Hepatocyte (in vitro differentiated cells): ENCODE data around the gene HOXD8. TPM values are rescaled to one million over a fixed set of nuclear protein-coding genes. Genes with fewer than 3 reads are reported as not detected.

Source experiments
- DNase-seq: peaks from one replicate; pipeline ENCODE4 v3.0.0-alpha.2; 2016; ENCODE audit warnings: low spot score
- H2AFZ ChIP-seq: fragments of 200-600 bp; sonication (generic); 2 replicates; pipeline ENCODE4 v1.6.0; 2016; ENCODE audit warnings: antibody characterized with exemption, mild to moderate bottlenecking
- H3K27ac ChIP-seq: fragments of 200-600 bp; sonication (generic); 2 replicates; pipeline ENCODE4 v1.5.1; 2016; ENCODE audit warnings: mild to moderate bottlenecking
- H3K27me3 ChIP-seq: fragments of 200-600 bp; sonication (generic); 2 replicates; pipeline ENCODE4 v1.6.1; 2016
- H3K36me3 ChIP-seq: fragments of 200-600 bp; sonication (generic); replicated peaks from 2 replicates; pipeline ENCODE4 v1.5.1; 2016; ENCODE audit warnings: low read depth; ENCODE audit not compliant: insufficient read depth
- H3K4me1 ChIP-seq: fragments of 200-600 bp; sonication (generic); 2 replicates; pipeline ENCODE4 v1.5.1; 2016; ENCODE audit warnings: mild to moderate bottlenecking, moderate library complexity; ENCODE audit not compliant: insufficient read depth
- H3K4me2 ChIP-seq: fragments of 200-600 bp; sonication (generic); 2 replicates; pipeline ENCODE4 v1.6.0; 2016
- H3K4me3 ChIP-seq: fragments of 200-600 bp; sonication (generic); 2 replicates; pipeline ENCODE4 v1.5.1; 2016; ENCODE audit warnings: mild to moderate bottlenecking
- H3K79me2 ChIP-seq: fragments of 200-600 bp; sonication (generic); 2 replicates; pipeline ENCODE4 v1.6.0; 2017; ENCODE audit warnings: mild to moderate bottlenecking
- H3K9me2 ChIP-seq: fragments of 200-600 bp; sonication (generic); replicated peaks from 2 replicates; pipeline ENCODE4 v1.6.0; 2017; ENCODE audit warnings: mild to moderate bottlenecking; ENCODE audit not compliant: insufficient read depth
- H3K9me3 ChIP-seq: fragments of 200-600 bp; sonication (generic); 2 replicates; pipeline ENCODE4 v1.5.1; 2016; ENCODE audit warnings: low read depth, mild to moderate bottlenecking
- H4K20me1 ChIP-seq: fragments of 200-600 bp; sonication (generic); 2 replicates; pipeline ENCODE4 v1.6.0; 2016; ENCODE audit warnings: mild to moderate bottlenecking; ENCODE audit not compliant: insufficient read depth, poor library complexity, severe bottlenecking
- CTCF ChIP-seq: fragments of 200-600 bp; sonication (generic); IDR thresholded peaks from 2 replicates; pipeline ENCODE4 v1.5.1; 2016; ENCODE audit warnings: antibody characterized with exemption, mild to moderate bottlenecking; ENCODE audit not compliant: poor library complexity
- EZH2 ChIP-seq: fragments of 200-600 bp; sonication (generic); IDR thresholded peaks from 2 replicates; pipeline ENCODE4 v1.6.1; 2016; ENCODE audit warnings: antibody characterized with exemption, mild to moderate bottlenecking, borderline replicate concordance
- EZH2phosphoT487 ChIP-seq: fragments of 200-600 bp; sonication (generic); IDR thresholded peaks from one replicate; pipeline ENCODE4 v1.6.1; 2018; ENCODE audit warnings: antibody characterized with exemption, mild to moderate bottlenecking, low read depth, moderate library complexity; ENCODE audit not compliant: unreplicated experiment, severe bottlenecking
- WGBS: methylation state at CpG from one replicate; pipeline ENCODE4 v1.1.6; 2016; ENCODE audit warnings: low lambda C conversion rate; ENCODE audit errors: missing lambda C conversion rate; 5-methylcytosine and 5-hydroxymethylcytosine counted together
- polyA plus RNA-seq: library from polyadenylated mRNA; unstranded; fragments of >200 nt; fragmentation: Nextera tagmentation; extraction: Ambion mirVana; gene quantifications from 2 replicates; pipeline ENCODE4 v1.2.1, GENCODE V29; 2016
- total RNA-seq: library from RNA; depleted of rRNA; stranded (reverse); fragments of >200 nt; gene quantifications from 2 replicates; pipeline ENCODE4 v1.2.3, GENCODE V29; 2014

Gene HOXD8
- total and polyA plus RNA-seq, 2 experiments from 2014 or later, result 1.3 TPM; not detected in 1

- peaks cover 7% of the 10 kb centered on the region for H3K4me1 ChIP-seq
- peaks cover 100% of the 10 kb centered on the region for H3K27me3 ChIP-seq
- H3K79me2 ChIP-seq, result no peaks in the 10 kb centered on the region
- WGBS, result 82% methylated on average over 4 of the region's 5 CpGs
- no peaks in the 10 kb centered on the region for H4K20me1 ChIP-seq
- TF ChIP-seq CTCF (no peak), EZH2 (no peak), EZH2phosphoT487 (no peak)
- no peak for DNase-seq
- no peaks in the 10 kb centered on the region for H3K9me2 ChIP-seq
- no peak overlapping the region for H3K4me2 ChIP-seq
- no peaks in the 10 kb centered on the region for H3K36me3 ChIP-seq
- H2AFZ ChIP-seq, result no peak overlapping the region
- no peak overlapping the region for H3K4me3 ChIP-seq
- H3K27ac ChIP-seq, result no peak overlapping the region
- H3K9me3 ChIP-seq, result no peaks in the 10 kb centered on the region
These were observed 39.7 kb downstream of the HOXD8 start for GRCh38 chr2:176169181-176169580.

GRCh38 chr2:176169711-176170110, 40.2 kb downstream of the HOXD8 start:
- no peaks in the 10 kb centered on the region for H3K36me3 ChIP-seq
- H3K27me3 ChIP-seq, result peaks cover 100% of the 10 kb centered on the region
- no peak for DNase-seq
- H4K20me1 ChIP-seq, result no peaks in the 10 kb centered on the region
- H3K79me2 ChIP-seq, result no peaks in the 10 kb centered on the region
- no peak overlapping the region for H3K4me3 ChIP-seq
- no peaks in the 10 kb centered on the region for H3K9me3 ChIP-seq
- no peak overlapping the region for H3K4me2 ChIP-seq
- peaks cover 10% of the 10 kb centered on the region for H3K4me1 ChIP-seq
- 68% methylated on average over 2 of the region's 2 CpGs for WGBS
- H2AFZ ChIP-seq, result no peak overlapping the region
- no peak overlapping the region for H3K27ac ChIP-seq
- no peak for TF ChIP-seq CTCF
- TF ChIP-seq EZH2, result no peak
- no peak for TF ChIP-seq EZH2phosphoT487
- no peaks in the 10 kb centered on the region for H3K9me2 ChIP-seq

GRCh38 chr2:176170602-176171305, 41.2 kb downstream of the HOXD8 start:
- no peak for TF ChIP-seq EZH2phosphoT487
- no peak for TF ChIP-seq EZH2
- no peak for TF ChIP-seq CTCF
- no peaks in the 10 kb centered on the region for H3K9me2 ChIP-seq
- peaks cover 8% of the 10 kb centered on the region for H3K4me1 ChIP-seq
- H4K20me1 ChIP-seq, result no peaks in the 10 kb centered on the region
- H3K9me3 ChIP-seq, result no peaks in the 10 kb centered on the region
- H3K4me3 ChIP-seq, result no peak overlapping the region
- H3K27me3 ChIP-seq, result peaks cover 100% of the 10 kb centered on the region
- 75% methylated on average over 1 of the region's 1 CpG for WGBS
- no peak overlapping the region for H2AFZ ChIP-seq
- no peaks in the 10 kb centered on the region for H3K36me3 ChIP-seq
- no peak overlapping the region for H3K4me2 ChIP-seq
- DNase-seq, result no peak
- H3K79me2 ChIP-seq, result no peaks in the 10 kb centered on the region
- no peak overlapping the region for H3K27ac ChIP-seq
